Left lobe of liver (tissue), 2 donors: ENCODE measurements around the gene WNT3A. TPM values are rescaled to one million over a fixed set of nuclear protein-coding genes. Genes with fewer than 3 reads are reported as not detected.

ENCODE experiments used
- ATAC-seq: fragments of 200-7000 bp; cut with Tn5 transposase; one replicate; pipeline ENCODE4 v1.9.1; 2020; ENCODE audit warnings: mild to moderate bottlenecking, moderate library complexity
- DNase-seq: peaks from one replicate; pipeline ENCODE4 v3.0.0-alpha.2; 2020; ENCODE audit warnings: low spot score
- total RNA-seq: library from RNA; stranded (reverse); gene quantifications from one replicate; pipeline ENCODE4 v1.2.1, GENCODE V29; 2021
- donor health status: DM: no; HTN: no; CAD: no; lungs with moderate emphysema.
- donor health status: DM: no; HTN: yes; CAD: no.

The WNT3A gene
- total RNA-seq, 1 donor from 2014 or later = not detected

- ATAC-seq = no peak
- peak; percentile 18 for DNase-seq
Measured at GRCh38 chr1:227998374-227999055, 8.3 kb upstream of the WNT3A start.

GRCh38 chr1:227999056-227999930, 7.5 kb upstream of the WNT3A start:
- ATAC-seq (peak; percentile 95), DNase-seq (peak; percentile 62)

GRCh38 chr1:228000416-228000815, 6.4 kb upstream of the WNT3A start:
- DNase-seq (peak; percentile 18), ATAC-seq (no peak)

GRCh38 chr1:228000836-228001563, 5.8 kb upstream of the WNT3A start:
- no peak for ATAC-seq
- peak; percentile 18 for DNase-seq

DNA sequence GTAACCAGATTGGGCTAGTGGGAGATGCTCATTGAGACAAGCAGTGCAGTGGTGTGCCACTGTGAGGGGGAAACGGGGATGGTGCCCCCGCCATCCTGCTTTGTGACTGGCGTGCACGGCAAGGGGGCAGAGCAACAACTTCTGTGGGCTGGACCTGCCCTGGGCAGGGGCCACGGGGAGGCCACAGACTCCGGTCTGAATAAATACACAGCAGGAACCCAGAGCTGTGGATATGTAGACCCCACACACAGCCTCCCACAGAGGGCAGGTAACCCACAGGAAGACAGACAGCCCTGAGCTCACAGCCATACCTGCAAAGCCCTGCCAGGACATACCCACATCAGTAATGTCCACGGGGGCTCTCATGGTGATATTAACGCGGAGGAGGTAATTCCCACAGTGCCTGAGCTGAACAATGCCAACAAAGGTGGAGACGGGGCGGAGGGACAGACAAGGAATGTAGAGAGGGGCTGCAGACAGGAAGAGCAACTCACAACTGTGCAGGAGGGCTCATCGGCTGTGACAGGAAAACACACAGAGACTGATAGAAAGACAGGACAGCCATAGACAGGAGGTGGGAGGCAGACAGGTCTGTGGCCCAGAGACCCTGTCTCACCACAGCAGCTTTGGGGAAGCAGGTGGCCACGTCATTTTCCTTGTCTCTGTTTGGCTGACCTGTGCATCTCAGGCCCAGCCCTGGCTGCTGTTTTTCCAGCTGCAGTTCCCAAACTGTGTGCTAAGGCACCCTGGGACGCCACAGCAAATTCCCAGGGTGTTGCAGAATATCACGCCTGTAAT, 4.9 kb upstream of the WNT3A start:
- no peak for ATAC-seq
- DNase-seq = no peak

GRCh38 chr1:228002792-228003191, 4.0 kb upstream of the WNT3A start:
- ATAC-seq (no peak), DNase-seq (no peak)

DNA sequence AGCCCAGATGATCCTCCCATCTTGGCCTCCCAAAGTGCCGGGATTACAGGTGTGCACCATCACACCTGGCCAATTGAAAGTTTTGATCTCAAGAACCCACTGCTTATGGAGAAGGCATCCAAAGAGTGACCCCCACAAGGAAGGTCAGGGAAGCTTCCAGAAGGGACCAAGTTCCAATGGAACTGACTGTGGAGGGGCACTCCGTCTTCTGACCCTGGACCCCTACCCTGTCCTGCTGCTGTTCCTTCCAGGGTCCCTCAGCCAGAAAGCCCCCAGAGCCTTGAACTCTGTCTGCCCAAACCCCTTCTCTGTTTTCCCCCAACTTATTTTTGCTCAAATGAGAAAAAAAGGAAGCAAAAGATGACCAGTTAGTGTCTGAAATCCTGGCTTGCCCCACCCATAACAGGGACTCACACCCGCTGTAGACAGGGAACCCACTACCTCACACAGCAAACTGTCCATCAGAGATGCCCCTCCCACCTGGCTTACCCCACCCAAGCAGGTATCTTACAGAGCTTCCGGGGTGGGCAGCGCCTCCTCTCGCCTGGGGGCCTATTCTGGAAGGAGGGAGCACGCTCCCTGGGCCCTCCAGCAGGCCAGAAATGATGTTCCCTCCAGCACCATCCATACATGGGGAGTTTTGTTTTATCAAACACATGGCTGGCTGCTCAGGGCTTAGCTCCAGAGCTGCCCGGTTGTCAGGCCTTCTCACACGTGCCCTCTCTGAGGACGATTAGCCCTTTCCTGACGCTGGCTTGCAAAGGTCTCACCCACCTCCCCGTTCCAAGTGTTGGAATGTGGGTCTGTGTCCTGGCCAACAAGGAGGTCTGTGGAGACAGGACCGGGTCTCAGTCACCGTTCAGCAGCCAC, 3.1 kb upstream of the WNT3A start:
- DNase-seq (peak; percentile 27), ATAC-seq (no peak)

GRCh38 chr1:228004331-228004855, 2.4 kb upstream of the WNT3A start:
- ATAC-seq (peak; percentile 56), DNase-seq (peak; percentile 32)

DNA sequence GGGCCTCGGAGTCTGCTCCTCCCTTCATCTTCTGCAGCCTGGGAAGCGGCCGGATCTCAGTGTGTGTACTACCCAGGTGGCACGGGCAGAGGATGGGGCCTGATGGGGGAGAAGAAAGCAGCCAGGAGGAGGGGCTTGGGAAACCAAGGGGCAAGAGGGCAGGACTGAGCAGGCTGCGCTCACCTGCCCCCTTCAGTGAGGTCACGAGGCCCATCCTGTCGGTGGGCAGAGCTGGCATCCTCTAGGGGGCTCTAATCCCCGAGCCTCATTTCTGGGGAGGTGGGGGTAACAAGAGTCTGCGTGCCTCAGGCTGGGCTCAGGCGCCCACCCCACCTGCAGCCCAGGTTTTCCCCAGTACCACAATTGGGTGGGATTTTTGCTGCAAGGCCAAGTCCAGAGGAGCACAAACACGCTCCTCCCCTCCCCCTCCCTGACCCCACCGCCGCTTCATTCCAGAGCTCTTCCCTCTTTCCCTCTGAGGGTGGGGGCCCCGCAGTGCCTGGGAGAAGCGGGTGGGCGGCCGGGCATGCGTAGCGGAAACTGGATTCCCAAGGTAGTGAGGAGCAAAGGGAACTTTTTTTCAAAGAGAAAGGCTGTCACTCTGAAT, 1.8 kb upstream of the WNT3A start:
- ATAC-seq (no peak), DNase-seq (peak; percentile 31)

DNA sequence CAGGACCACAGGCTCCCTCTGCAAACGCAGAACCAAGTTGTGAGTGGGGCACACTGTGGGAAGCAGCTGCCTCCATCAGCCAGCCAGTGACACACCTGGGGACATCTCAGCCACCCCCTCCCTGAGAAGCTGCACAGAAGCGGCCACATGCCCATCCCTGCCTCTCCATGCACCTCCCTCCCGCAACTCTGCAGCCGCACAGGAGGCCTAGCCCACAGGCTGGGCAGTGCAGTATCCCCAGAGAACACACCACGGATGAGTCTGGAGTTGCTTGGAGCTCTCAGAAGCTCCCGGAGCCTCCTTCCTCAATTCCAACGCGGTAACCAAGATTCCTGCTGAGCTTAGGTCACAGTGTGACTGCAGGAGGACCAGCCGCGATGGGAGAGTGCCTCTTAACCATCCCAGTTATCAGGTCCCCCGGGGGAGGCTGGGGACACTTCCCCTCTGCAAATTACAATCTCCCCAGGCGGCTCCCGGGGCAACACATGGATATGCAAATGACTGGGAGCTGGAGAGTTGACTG, 1.2 kb upstream of the WNT3A start:
- DNase-seq = peak; percentile 24

DNA sequence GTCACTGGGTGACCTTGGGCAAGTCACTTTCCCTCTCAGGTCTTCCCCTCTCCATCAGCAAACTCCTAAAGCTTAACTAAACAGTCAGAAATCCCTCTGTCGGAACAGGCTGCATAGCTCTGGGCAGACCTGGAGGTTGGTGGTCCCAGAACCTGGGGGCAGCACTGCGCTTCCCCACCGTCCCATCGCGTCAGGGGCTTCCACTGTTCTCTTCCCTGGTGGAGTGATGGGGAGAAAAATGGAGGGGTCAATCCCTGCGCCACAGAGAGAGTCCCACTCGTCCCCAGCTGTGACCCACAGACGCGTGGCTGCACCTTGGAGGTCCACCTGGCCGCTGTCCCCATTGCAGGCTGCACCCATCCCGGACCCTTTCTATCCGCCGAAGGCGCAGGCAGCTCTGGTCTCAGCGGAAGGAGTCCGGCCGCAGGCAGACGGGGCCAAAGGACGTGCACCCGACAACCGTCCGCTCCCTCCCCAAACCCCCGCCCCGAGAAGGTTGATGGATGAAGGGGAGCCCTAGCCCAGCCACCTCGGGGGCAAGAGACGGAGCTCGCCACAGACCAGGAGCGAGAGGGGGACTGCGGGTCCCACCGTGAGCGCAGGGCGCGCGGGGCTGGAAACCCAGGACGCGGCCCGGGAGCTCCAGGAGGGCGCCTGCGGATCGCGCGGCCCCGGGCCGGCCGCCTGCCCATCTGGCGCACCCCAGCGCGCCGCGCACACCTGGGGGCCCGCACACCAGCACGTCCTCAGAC, 588 bp upstream of the WNT3A start:
- DNase-seq = peak; percentile 34
- ATAC-seq = no peak

More for the DNA sequence above, 1.2 kb upstream of the WNT3A start:
- ATAC-seq = no peak

- no peak for ATAC-seq
- DNase-seq = peak; percentile 24
Measured at GRCh38 chr1:228007049-228007800, 427 bp downstream of the WNT3A start.

GRCh38 chr1:228007801-228008341, 1.1 kb downstream of the WNT3A start:
- DNase-seq (peak; percentile 8), ATAC-seq (no peak)

GRCh38 chr1:228008391-228009115, 1.8 kb downstream of the WNT3A start:
- ATAC-seq (no peak), DNase-seq (peak; percentile 23)

DNA sequence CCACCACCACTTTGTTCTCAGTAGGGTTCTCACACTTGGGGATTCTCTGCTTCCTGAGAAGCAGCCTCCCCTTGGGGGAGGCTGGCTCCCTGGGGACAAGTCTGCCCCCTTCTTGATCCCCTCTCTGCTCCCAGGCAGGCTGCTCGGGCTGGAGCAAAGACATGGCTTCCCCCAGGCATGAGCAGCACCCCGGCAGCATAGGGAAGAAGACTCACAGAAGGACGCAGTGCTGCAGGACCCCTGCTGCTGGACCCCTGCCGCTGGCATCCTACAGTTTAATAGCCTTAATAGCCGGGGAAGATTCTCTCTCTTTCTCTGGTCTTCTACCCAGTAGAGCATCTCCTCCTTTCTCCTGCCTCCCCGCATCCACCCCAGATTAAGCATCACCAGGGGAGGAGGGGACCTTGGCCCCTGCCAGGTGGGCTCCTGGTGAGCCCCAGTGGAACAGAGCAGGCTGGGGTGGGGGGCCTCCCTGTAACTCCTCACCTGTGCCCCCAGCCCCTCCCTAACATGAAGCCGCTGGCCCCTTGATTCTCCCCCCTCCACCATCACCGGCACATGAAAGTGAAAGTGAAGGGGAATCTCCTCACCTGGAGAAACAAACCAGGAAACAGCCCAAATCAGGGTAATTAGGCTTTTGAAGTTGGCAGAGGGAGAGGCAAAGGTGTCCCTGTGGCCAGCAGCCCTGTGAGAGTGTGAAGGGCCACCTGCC, 2.5 kb downstream of the WNT3A start:
- DNase-seq (no peak), ATAC-seq (no peak)
